Memory B cell (primary cell): Measurements from ENCODE around the gene CACNB4.
"Not testable (repeated sequence)": the region's sequence is repeated elsewhere in the genome, so short reads cannot be mapped to it uniquely, and the experiment has no call there.

Experiments used
- ATAC-seq: fragments of 150-1000 bp; cut with Tn5 transposase; 2 replicates; pipeline ENCODE4 v1.10.0; 2021; ENCODE audit warnings: low read depth, mild to moderate bottlenecking, moderate library complexity
- DNase-seq, 2 donors: peaks; one replicate each; pipeline ENCODE4 v3.0.0; 2022; ENCODE audit warnings: low spot score in 2 of 2
- H3K27ac Mint-ChIP-seq: one replicate; pipeline ENCODE4 v1.8.0; 2022; ENCODE audit warnings: mild to moderate bottlenecking, moderate library complexity, mixed read lengths
- H3K27me3 Mint-ChIP-seq: one replicate; pipeline ENCODE4 v1.8.0; 2022; ENCODE audit warnings: mixed read lengths
- H3K36me3 Mint-ChIP-seq: one replicate; pipeline ENCODE4 v1.8.0; 2022; ENCODE audit warnings: mild to moderate bottlenecking, mixed read lengths
- H3K4me1 Mint-ChIP-seq: one replicate; pipeline ENCODE4 v1.8.0; 2022; ENCODE audit warnings: mixed read lengths
- H3K4me3 Mint-ChIP-seq: one replicate; pipeline ENCODE4 v1.8.0; 2022; ENCODE audit warnings: mild to moderate bottlenecking, moderate library complexity, mixed read lengths
- H3K9me3 Mint-ChIP-seq: one replicate; pipeline ENCODE4 v1.8.0; 2022; ENCODE audit warnings: mixed read lengths

Gene CACNB4

GRCh38 chr2:151959238-151959637 is 139.6 kb downstream of the CACNB4 start:
- no peak for DNase-seq
- Mint-ChIP-seq H3K36me3 (no peaks in the 10 kb centered on the region), H3K9me3 (no peaks in the 10 kb centered on the region), H3K4me1 (no peaks in the 10 kb centered on the region), H3K27ac (no peak overlapping the region), H3K27me3 (peaks cover 2% of the 10 kb centered on the region), H3K4me3 (no peak overlapping the region)
- no peak for ATAC-seq

- Mint-ChIP-seq H3K36me3 (no peaks in the 10 kb centered on the region), H3K9me3 (peaks cover 4% of the 10 kb centered on the region), H3K4me1 (no peaks in the 10 kb centered on the region), H3K4me3 (no peak overlapping the region), H3K27me3 (peaks cover 6% of the 10 kb centered on the region), H3K27ac (no peak overlapping the region)
- no peak for ATAC-seq
- DNase-seq = no peak
Observed at GRCh38 chr2:151953467-151953866, 145.4 kb downstream of the CACNB4 start.

- ATAC-seq (no peak), DNase-seq (no peak)
- H3K4me1 Mint-ChIP-seq = no peaks in the 10 kb centered on the region
- H3K9me3 Mint-ChIP-seq = peaks cover 4% of the 10 kb centered on the region
- peaks cover 6% of the 10 kb centered on the region for H3K27me3 Mint-ChIP-seq
- H3K4me3 Mint-ChIP-seq = no peak overlapping the region
- no peaks in the 10 kb centered on the region for H3K36me3 Mint-ChIP-seq
- H3K27ac Mint-ChIP-seq = no peak overlapping the region
Observed at GRCh38 chr2:151952691-151953456, 146.0 kb downstream of the CACNB4 start.

GRCh38 chr2:151947813-151948165 is 151.1 kb downstream of the CACNB4 start:
- peak; percentile 36 for ATAC-seq
- H3K27me3 Mint-ChIP-seq = peaks cover 6% of the 10 kb centered on the region
- peaks cover 9% of the 10 kb centered on the region for H3K9me3 Mint-ChIP-seq
- no peak overlapping the region for H3K27ac Mint-ChIP-seq
- no peak overlapping the region for H3K4me3 Mint-ChIP-seq
- H3K36me3 Mint-ChIP-seq = peaks cover 2% of the 10 kb centered on the region
- peaks cover 3% of the 10 kb centered on the region for H3K4me1 Mint-ChIP-seq
- DNase-seq = no peak

GRCh38 chr2:151946899-151947812 is 151.7 kb downstream of the CACNB4 start:
- Mint-ChIP-seq H3K27me3 (peaks cover 6% of the 10 kb centered on the region), H3K4me1 (peaks cover 3% of the 10 kb centered on the region), H3K36me3 (peaks cover 2% of the 10 kb centered on the region), H3K4me3 (peak overlapping the region; percentile 59), H3K27ac (no peak overlapping the region), H3K9me3 (peaks cover 10% of the 10 kb centered on the region)
- ATAC-seq (peak; percentile 88), DNase-seq (peak; percentile 16 to 34)

- Mint-ChIP-seq H3K4me3 (no peak overlapping the region), H3K4me1 (peaks cover 3% of the 10 kb centered on the region), H3K9me3 (peaks cover 11% of the 10 kb centered on the region), H3K36me3 (peaks cover 2% of the 10 kb centered on the region), H3K27me3 (peaks cover 6% of the 10 kb centered on the region), H3K27ac (no peak overlapping the region)
- no peak for ATAC-seq
- DNase-seq = no peak
Observed at GRCh38 chr2:151946250-151946884, 152.5 kb downstream of the CACNB4 start.

GRCh38 chr2:151945602-151946001 is 153.2 kb downstream of the CACNB4 start:
- H3K4me3 Mint-ChIP-seq = no peak overlapping the region

GRCh38 chr2:151945186-151945585 is 153.7 kb downstream of the CACNB4 start:
- ATAC-seq (no peak), DNase-seq (no peak)
- H3K27ac Mint-ChIP-seq = no peak overlapping the region

More at GRCh38 chr2:151945602-151946001, 153.2 kb downstream of the CACNB4 start:
- peaks cover 11% of the 10 kb centered on the region for H3K9me3 Mint-ChIP-seq
- H3K27me3 Mint-ChIP-seq = peaks cover 5% of the 10 kb centered on the region
- peaks cover 3% of the 10 kb centered on the region for H3K4me1 Mint-ChIP-seq
- ATAC-seq (no peak), DNase-seq (no peak)
- H3K27ac Mint-ChIP-seq = no peak overlapping the region
- H3K36me3 Mint-ChIP-seq = peaks cover 2% of the 10 kb centered on the region

GRCh38 chr2:151943461-151943860 is 155.4 kb downstream of the CACNB4 start:
- H3K4me1 Mint-ChIP-seq = peaks cover 3% of the 10 kb centered on the region
- H3K4me3 Mint-ChIP-seq = no peak overlapping the region
- H3K27me3 Mint-ChIP-seq = peaks cover 4% of the 10 kb centered on the region
- no peak overlapping the region for H3K27ac Mint-ChIP-seq
- H3K9me3 Mint-ChIP-seq = peaks cover 7% of the 10 kb centered on the region
- no peak for ATAC-seq
- DNase-seq = no peak
- H3K36me3 Mint-ChIP-seq = peaks cover 2% of the 10 kb centered on the region

More at GRCh38 chr2:151945186-151945585, 153.7 kb downstream of the CACNB4 start:
- peaks cover 10% of the 10 kb centered on the region for H3K9me3 Mint-ChIP-seq
- H3K36me3 Mint-ChIP-seq = peaks cover 2% of the 10 kb centered on the region
- H3K4me1 Mint-ChIP-seq = peaks cover 3% of the 10 kb centered on the region
- H3K27me3 Mint-ChIP-seq = peaks cover 4% of the 10 kb centered on the region
- H3K4me3 Mint-ChIP-seq = no peak overlapping the region

- not testable (repeated sequence) for H3K27ac Mint-ChIP-seq, H3K36me3 Mint-ChIP-seq
Observed at GRCh38 chr2:151942540-151943205, 156.2 kb downstream of the CACNB4 start.

GRCh38 chr2:151937966-151938365 is 160.9 kb downstream of the CACNB4 start:
- Mint-ChIP-seq H3K27me3 (peaks cover 2% of the 10 kb centered on the region), H3K4me1 (no peaks in the 10 kb centered on the region), H3K36me3 (no peaks in the 10 kb centered on the region), H3K27ac (no peak overlapping the region), H3K4me3 (no peak overlapping the region), H3K9me3 (peaks cover 4% of the 10 kb centered on the region)
- no peak for ATAC-seq
- DNase-seq = no peak

More at GRCh38 chr2:151942540-151943205, 156.2 kb downstream of the CACNB4 start:
- not testable (repeated sequence) for H3K9me3 Mint-ChIP-seq, DNase-seq, H3K27me3 Mint-ChIP-seq, H3K4me3 Mint-ChIP-seq, H3K4me1 Mint-ChIP-seq, ATAC-seq

- no peaks in the 10 kb centered on the region for H3K4me1 Mint-ChIP-seq
- no peaks in the 10 kb centered on the region for H3K36me3 Mint-ChIP-seq
- DNase-seq = no peak
- H3K9me3 Mint-ChIP-seq = no peaks in the 10 kb centered on the region
- H3K27me3 Mint-ChIP-seq = peaks cover 2% of the 10 kb centered on the region
- H3K4me3 Mint-ChIP-seq = no peak overlapping the region
- no peak for ATAC-seq
- H3K27ac Mint-ChIP-seq = no peak overlapping the region
Observed at GRCh38 chr2:151936626-151937025, 162.2 kb downstream of the CACNB4 start.

- no peak overlapping the region for H3K27ac Mint-ChIP-seq
- no peaks in the 10 kb centered on the region for H3K9me3 Mint-ChIP-seq
- H3K4me1 Mint-ChIP-seq = no peaks in the 10 kb centered on the region
- H3K27me3 Mint-ChIP-seq = peaks cover 3% of the 10 kb centered on the region
- H3K36me3 Mint-ChIP-seq = no peaks in the 10 kb centered on the region
- DNase-seq (no peak), ATAC-seq (no peak)
- no peak overlapping the region for H3K4me3 Mint-ChIP-seq
Observed at GRCh38 chr2:151933266-151933804, 165.5 kb downstream of the CACNB4 start.
